Coronary artery (tissue), 2 donors: ENCODE data around the gene FHIP1B.
"Not testable (repeated sequence)": the region's sequence is repeated elsewhere in the genome, so short reads cannot be mapped to it uniquely, and the experiment has no call there.

Source experiments
- DNase-seq: peaks from one replicate; pipeline ENCODE4 v3.0.0-alpha.2; 2017; ENCODE audit warnings: low spot score
- H3K27ac ChIP-seq, 2 donors: fragments of 200-600 bp; sonication (generic); one replicate each; pipeline ENCODE4 v1.5.1; 2016 to 2019
- H3K4me3 ChIP-seq: fragments of 200-600 bp; sonication (generic); 2 replicates; pipeline ENCODE4 v1.5.1; 2016; ENCODE audit warnings: mild to moderate bottlenecking, moderate library complexity
- CTCF ChIP-seq: fragments of 200-600 bp; sonication (generic); IDR thresholded peaks from one replicate; pipeline ENCODE4 v1.5.1; 2019; ENCODE audit warnings: antibody characterized with exemption

The FHIP1B gene

GRCh38 chr11:6251120-6251733 lies 16.8 kb upstream of the FHIP1B start:
- H3K27ac ChIP-seq: no peak overlapping the region
- TF ChIP-seq CTCF: peak; percentile 91
- peak; percentile 79 for DNase-seq
- no peak overlapping the region for H3K4me3 ChIP-seq

GRCh38 chr11:6249770-6250555 lies 15.5 kb upstream of the FHIP1B start:
- Histone ChIP-seq H3K27ac (peak overlapping the region; percentile 69 to 82), H3K4me3 (no peak overlapping the region)

GRCh38 chr11:6248897-6249296 lies 14.5 kb upstream of the FHIP1B start:
- not testable (repeated sequence) for DNase-seq, H3K4me3 ChIP-seq, H3K27ac ChIP-seq

More at GRCh38 chr11:6249770-6250555, 15.5 kb upstream of the FHIP1B start:
- DNase-seq: peak; percentile 91
- no peak for TF ChIP-seq CTCF

GRCh38 chr11:6248248-6248647 lies 13.8 kb upstream of the FHIP1B start:
- DNase-seq: no peak

GRCh38 chr11:6245536-6245935 lies 11.1 kb upstream of the FHIP1B start:
- no peak overlapping the region for H3K27ac ChIP-seq
- H3K4me3 ChIP-seq: no peak overlapping the region
- DNase-seq: no peak
- TF ChIP-seq CTCF: no peak

More at GRCh38 chr11:6248248-6248647, 13.8 kb upstream of the FHIP1B start:
- Histone ChIP-seq H3K4me3 (no peak overlapping the region), H3K27ac (no peak overlapping the region)
- TF ChIP-seq CTCF: no peak

GRCh38 chr11:6241316-6241715 lies 6.9 kb upstream of the FHIP1B start:
- no peak for DNase-seq
- TF ChIP-seq CTCF: no peak
- no peak overlapping the region for H3K27ac ChIP-seq
- no peak overlapping the region for H3K4me3 ChIP-seq

GRCh38 chr11:6240781-6241180 lies 6.3 kb upstream of the FHIP1B start:
- H3K27ac ChIP-seq: no peak overlapping the region
- DNase-seq: no peak
- TF ChIP-seq CTCF: no peak
- no peak overlapping the region for H3K4me3 ChIP-seq
